HG03097 (cell line): ENCODE data around the gene SLCO2B1.

ENCODE experiments used
- ATAC-seq: cut with Tn5 transposase; IDR thresholded peaks from one replicate; pipeline ENCODE4 v1.9.1; 2021; ENCODE audit not compliant: unreplicated experiment, low FRiP score

The SLCO2B1 gene

DNA sequence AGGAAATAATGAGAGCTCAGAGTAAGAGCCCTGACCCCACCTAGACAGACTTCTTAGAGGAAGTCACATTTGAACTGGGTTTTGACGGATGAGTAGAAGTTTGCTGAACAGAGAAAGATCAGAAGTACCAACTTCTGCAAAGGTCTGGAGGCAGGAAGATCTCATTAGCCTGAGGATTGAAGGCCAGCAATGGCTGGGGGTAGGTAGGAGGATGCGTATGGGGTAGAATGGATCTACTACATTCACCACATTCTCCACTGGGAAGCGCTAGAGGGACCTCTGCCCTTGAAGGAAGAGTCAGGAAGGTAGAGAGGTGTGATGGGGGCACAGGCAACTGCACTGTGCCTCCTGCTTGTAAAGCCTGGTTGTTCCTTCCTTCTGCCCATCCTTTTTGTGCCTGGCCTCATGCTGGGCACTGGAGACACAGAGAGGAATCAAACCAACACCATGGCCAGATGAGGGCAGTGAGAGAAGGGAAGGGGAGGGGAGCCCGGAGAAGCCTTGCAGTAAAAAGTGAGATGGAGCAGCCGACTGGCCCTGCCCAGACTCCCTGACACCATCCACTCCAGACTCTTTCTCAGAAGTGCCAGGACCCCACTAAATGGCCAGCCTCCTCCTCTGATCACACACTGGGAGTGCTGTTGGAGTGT lies 94.6 kb downstream of the SLCO2B1 start:
- ATAC-seq = no peak

DNA sequence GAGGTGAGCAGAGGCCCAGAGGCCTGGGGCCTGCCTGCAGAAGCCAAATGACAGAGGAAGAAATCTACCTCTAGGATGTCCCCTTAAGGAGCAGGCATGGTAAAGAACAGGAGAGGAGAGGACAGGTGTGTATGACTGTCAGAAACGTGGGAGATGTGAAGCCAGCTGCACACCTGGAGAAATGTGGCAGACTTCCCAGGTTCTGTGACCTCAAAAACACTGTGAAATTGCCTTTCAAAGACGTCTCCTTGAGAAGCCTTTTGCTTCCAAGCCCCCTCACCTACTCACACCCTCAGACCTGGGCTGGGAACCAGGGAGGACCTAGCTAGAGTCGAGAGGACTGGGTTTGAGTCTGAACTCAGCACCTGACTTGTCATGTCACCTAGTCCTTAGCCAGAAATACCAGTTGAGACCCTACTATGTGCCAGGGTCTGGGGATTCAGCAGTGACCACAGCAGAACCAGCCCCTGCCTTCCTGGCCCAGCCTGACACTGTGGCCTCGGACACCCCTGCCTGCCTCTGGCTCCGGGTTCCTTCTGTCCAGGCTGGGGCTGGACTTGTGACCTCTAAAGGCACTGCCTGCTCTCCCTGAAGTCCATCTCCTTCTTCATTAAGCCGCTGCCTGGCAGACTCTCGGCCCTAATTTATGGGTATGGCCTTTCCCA lies 95.2 kb downstream of the SLCO2B1 start:
- no peak for ATAC-seq

DNA sequence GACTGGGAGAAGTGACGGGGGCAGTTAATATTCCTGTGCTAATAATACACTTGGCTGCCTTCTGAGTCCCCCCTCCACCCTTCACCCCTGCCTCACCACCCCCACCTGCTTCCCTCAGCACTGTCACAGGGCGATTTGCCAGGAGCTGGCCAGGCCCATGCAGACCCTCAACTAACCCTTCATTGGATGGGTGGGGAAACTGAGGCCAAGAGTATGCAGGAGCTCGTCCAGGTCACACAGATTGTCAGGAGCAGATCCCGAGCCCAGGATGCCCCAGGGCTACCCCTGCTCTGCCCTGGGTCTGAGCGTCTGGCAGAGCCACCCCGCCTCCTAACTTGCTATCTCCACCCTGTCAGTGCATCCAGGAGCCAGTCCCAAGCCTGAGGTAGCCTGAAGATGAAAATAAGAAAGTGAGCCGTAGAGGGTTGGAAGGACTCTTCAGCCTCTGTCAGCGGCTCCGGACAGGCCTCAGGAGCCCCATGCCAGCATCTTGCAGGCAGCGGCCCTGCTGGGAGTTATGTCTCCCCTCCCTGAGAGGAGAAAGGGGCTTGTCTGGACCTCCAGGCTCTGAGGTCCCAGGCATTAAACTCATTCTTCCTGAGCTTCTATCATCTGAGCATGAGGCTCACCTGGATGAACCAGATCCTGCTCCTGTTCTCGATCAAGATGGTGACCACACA lies 95.9 kb downstream of the SLCO2B1 start:
- no peak for ATAC-seq

DNA sequence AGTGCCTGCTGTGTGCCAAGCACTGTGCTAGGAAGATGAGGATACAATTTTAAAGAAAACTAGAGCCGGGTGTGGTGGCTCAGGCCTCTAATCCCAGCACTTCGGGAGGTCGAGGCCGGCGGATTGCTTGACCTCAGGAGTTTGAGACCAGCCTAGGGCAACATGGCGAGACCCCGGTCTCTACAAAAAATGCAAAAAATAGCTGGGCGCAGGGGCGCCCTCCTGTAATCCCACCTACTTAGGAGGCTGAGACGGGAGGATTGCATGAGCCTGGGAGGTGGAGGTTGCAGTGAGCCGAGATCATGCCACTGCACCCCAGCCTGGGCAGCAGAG lies 98.0 kb downstream of the SLCO2B1 start:
- no peak for ATAC-seq

DNA sequence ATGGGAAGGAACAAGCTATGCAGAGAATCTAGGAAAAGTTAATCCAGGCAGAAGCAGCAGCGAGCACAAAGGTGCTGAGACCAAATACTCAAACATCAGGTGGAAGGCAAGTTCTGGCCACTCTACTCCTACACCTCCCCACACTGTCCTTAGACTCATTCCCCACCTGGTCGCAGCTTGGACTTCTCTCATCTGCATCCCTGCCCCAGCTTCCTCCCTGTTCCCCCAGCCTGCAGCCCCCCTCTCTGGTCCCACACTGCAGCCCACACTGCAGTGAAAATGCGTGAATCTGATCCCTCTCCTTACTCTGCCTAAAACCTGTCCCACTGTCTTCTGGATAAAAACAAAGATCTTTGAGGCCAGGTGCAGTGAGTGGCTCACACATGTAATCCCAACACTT lies 98.8 kb downstream of the SLCO2B1 start:
- ATAC-seq = no peak

DNA sequence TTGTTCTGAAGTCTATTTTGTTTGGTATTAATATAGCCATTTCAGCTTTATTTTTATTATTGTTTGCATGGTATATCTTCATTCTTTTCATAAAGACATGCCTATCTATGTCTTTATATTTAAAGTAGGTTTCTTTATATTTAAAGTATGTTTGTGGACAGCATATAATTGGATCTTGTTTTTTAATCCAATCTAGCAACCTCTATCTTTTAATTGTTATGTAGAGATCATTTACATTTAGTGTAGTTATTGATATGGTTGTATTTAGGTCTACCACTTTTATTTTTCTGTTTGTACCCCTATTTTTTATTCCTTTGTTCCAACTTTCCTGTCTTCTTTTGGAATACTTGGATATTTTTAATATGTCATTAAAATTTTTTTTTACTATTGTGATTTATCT lies 103.4 kb downstream of the SLCO2B1 start:
- no peak for ATAC-seq
